ENCODE results near the gene PPIL1. TPM values are rescaled to one million over a fixed set of nuclear protein-coding genes. Genes with fewer than 3 reads are reported as not detected.
"Not testable (repeated sequence)": the region's sequence is repeated elsewhere in the genome, so short reads cannot be mapped to it uniquely, and the experiment has no call there.

The PPIL1 gene
- total and polyA plus RNA-seq, 2 of the 4 experiments (the other 2 are of a cell fraction) = 28.4 to 58.4 TPM

- H3K9me1 ChIP-seq (ENCODE audit: insufficient read depth, low read length); H3K4me1 ChIP-seq (ENCODE audit: control insufficient read depth, insufficient read depth, low read length); BruUV-seq (replicated peaks); H2AK5ac ChIP-seq (ENCODE audit: low read depth, low read length); H2AFZ ChIP-seq (replicated peaks; ENCODE audit: low read length, poor library complexity); H3K9me3 ChIP-seq (ENCODE audit: control insufficient read depth, insufficient read depth, low read length); H3K9ac ChIP-seq (ENCODE audit: low read depth, low read length); H4K20me1 ChIP-seq (ENCODE audit: insufficient read depth, low read length); H4K5ac ChIP-seq (ENCODE audit: low read depth, low read length); H3K27ac ChIP-seq (ENCODE audit: insufficient read depth, low read length); DNase-seq; H3K14ac ChIP-seq (replicated peaks; ENCODE audit: low read depth, low read length); H3K4ac ChIP-seq (ENCODE audit: low read depth, low read length); H2AK9ac ChIP-seq (replicated peaks; ENCODE audit: low read depth, low read length, poor library complexity); H2BK15ac ChIP-seq (ENCODE audit: low read depth, low read length); H4K8ac ChIP-seq (ENCODE audit: low read depth in 2 of 2, low read length in 2 of 2); H3K23ac ChIP-seq (ENCODE audit: low read depth, low read length); in situ Hi-C loops (cut with MboI; ENCODE audit: low sequenced_read_pairs); H3K56ac ChIP-seq (ENCODE audit: extremely low read depth, insufficient read depth, low read length); H3K4me3 ChIP-seq (ENCODE audit: insufficient read depth, low read depth, low read length); dilution Hi-C loops (cut with HindIII; ENCODE audit: low sequenced_read_pairs, unreplicated experiment); H2BK120ac ChIP-seq (ENCODE audit: low read depth, low read length); H3K4me2 ChIP-seq (ENCODE audit: low read depth, low read length); CTCF ChIA-PET; POLR2A ChIA-PET (ENCODE audit: unreplicated experiment); H3K36me3 ChIP-seq (ENCODE audit: control insufficient read depth, insufficient read depth, low read length); intact Hi-C loops (cut with micrococcal nuclease); H4K91ac ChIP-seq (ENCODE audit: insufficient read depth, low read depth, low read length); H2BK5ac ChIP-seq (ENCODE audit: low read depth, low read length, poor library complexity, severe bottlenecking); ATAC-seq (ENCODE audit: low read depth); H3K27me3 ChIP-seq (ENCODE audit: control insufficient read depth, insufficient read depth, low read length); H3K18ac ChIP-seq (ENCODE audit: low read depth, low read length); H2BK20ac ChIP-seq (ENCODE audit: low read depth, low read length): not testable (repeated sequence)
- H3K79me1 ChIP-seq (ENCODE audit: low read depth in 1 of 2, low read length in 2 of 2) = peaks cover 29 to 59% of the 10 kb centered on the region in 2 experiments
- WGBS, 2 experiments (ENCODE audit: extremely low coverage in 2 of 2, insufficient read length in 1 of 2) = no CpG with 5 or more reads among the region's 2 CpGs
These were observed 16.6 kb upstream of the PPIL1 start for GRCh38 chr6:36891153-36891552.

Measured in IMR-90 (cell line).